Measurements from ENCODE around the gene PAK2.

The PAK2 gene

DNA sequence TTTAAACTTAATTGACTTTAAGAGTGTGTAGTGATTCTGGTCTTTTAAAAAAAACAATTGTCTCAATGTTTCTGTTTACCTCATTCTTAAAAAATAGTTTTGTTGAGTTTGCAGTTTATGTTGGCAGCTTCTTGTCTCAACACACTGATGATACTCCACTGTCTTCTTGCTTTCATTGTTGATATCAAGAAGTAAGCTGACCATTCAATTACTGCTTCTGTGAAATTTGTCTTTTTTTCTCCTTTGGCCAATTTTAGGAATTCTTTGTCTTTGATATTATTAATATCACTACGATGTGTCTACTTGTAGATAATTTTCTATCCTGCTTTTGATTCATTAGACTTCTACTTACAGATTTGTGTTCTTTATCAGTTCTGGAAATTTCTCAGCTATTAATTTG lies 31.4 kb downstream of the PAK2 start:
- Histone ChIP-seq H3K36me3 (ENCODE audit: control insufficient read depth, insufficient read depth, low read length, severe bottlenecking) (peaks cover 12% of the 10 kb centered on the region), H3K4me1 (ENCODE audit: control insufficient read depth, insufficient read depth, low read length) (peaks cover 9% of the 10 kb centered on the region), H3K4me3 (ENCODE audit: low read length) (no peak overlapping the region), H3K9ac (ENCODE audit: low read length) (no peak overlapping the region), H3K9me3 (ENCODE audit: control insufficient read depth, low read length) (no peaks in the 10 kb centered on the region), H3K27me3 (replicated peaks; ENCODE audit: control insufficient read depth, insufficient read depth, low read length) (no peaks in the 10 kb centered on the region)
- DNase-seq (ENCODE audit: low read depth), result no peak

DNA sequence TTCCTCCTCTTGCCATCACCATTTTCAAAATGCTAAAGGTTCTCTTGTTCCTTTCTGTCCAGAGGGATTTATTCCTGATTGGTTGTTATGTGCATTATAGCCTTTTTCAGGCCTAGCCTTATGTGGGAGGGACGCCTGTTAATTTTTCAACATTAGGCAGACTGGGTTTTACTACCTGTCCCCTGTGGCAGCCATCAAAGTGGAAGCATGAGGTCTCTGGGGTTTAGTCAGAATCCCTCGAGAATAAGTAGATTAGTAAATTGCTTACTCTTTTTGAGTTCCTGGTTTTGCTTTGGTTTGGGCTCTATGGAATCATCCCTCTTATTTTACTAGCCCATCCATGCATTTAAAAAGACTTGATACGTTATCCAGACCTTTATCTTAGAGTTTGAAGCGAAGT lies 32.4 kb downstream of the PAK2 start:
- no peaks in the 10 kb centered on the region for H3K9me3 ChIP-seq (ENCODE audit: control insufficient read depth, low read length)
- no peak for DNase-seq (ENCODE audit: low read depth)
- peaks cover 6% of the 10 kb centered on the region for H3K36me3 ChIP-seq (ENCODE audit: control insufficient read depth, insufficient read depth, low read length, severe bottlenecking)
- no peak overlapping the region for H3K4me3 ChIP-seq (ENCODE audit: low read length)
- no peaks in the 10 kb centered on the region for H3K27me3 ChIP-seq (replicated peaks; ENCODE audit: control insufficient read depth, insufficient read depth, low read length)
- H3K4me1 ChIP-seq (ENCODE audit: control insufficient read depth, insufficient read depth, low read length), result peaks cover 9% of the 10 kb centered on the region
- H3K9ac ChIP-seq (ENCODE audit: low read length), result no peak overlapping the region

DNA sequence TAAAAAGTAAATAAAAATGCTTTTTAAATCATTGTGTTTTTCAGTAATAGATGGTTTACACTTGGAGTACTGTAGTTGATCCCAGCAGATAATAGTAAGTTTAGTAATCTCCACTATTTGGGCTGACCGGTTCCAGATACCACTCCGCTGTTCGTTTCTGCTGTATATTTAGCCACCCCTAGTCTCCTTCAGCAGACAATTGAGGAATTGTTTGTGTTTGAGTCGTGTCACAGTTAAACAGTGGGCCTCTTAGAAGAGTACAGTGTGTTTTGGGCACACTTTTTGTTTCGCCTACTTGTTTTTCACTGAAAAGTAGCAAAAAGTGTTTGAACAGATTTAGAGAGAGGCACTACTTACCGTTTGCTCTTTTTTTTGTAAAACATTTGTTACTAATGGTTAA lies 33.2 kb downstream of the PAK2 start:
- Histone ChIP-seq H3K36me3 (ENCODE audit: control insufficient read depth, insufficient read depth, low read length, severe bottlenecking) (peaks cover 9% of the 10 kb centered on the region), H3K4me1 (ENCODE audit: control insufficient read depth, insufficient read depth, low read length) (peaks cover 9% of the 10 kb centered on the region), H3K4me3 (ENCODE audit: low read length) (no peak overlapping the region), H3K27me3 (replicated peaks; ENCODE audit: control insufficient read depth, insufficient read depth, low read length) (no peaks in the 10 kb centered on the region), H3K9me3 (ENCODE audit: control insufficient read depth, low read length) (no peaks in the 10 kb centered on the region), H3K9ac (ENCODE audit: low read length) (no peak overlapping the region)
- DNase-seq (ENCODE audit: low read depth), result no peak

DNA sequence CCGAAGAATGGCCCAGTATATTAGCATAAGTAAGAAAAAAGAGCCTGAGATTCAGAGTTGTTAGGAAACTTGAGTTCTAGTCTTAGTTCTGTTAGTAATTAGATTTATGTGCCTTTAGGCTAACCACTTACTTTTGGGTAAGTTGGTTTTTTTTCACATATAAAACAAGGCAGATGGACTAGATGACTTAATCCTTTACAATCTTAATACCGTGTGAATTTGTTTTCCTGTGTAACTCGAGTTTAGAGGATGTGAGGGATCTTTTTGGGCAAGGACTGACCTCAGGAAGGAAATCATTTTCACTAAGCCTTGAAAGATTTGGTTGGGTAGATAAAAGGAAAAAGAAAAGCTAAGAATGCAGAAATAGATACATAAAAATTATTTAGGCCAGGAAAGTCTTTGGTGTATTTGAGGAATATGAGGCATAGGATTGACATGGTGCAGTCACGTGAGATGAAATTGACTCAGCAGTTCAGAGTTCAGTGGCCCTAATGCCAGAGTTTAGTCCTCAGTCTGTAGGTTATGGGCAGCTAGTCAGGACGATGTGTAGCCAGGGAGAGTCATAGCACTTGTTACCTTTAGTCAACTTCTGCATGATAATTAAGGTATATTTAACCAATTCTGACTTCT lies 34.6 kb downstream of the PAK2 start:
- H3K27me3 ChIP-seq (replicated peaks; ENCODE audit: control insufficient read depth, insufficient read depth, low read length), result no peaks in the 10 kb centered on the region
- H3K9ac ChIP-seq (ENCODE audit: low read length), result no peak overlapping the region
- H3K9me3 ChIP-seq (ENCODE audit: control insufficient read depth, low read length), result no peaks in the 10 kb centered on the region
- H3K4me3 ChIP-seq (ENCODE audit: low read length), result no peak overlapping the region
- peak; percentile 15 for DNase-seq (ENCODE audit: low read depth)
- peaks cover 3% of the 10 kb centered on the region for H3K36me3 ChIP-seq (ENCODE audit: control insufficient read depth, insufficient read depth, low read length, severe bottlenecking)
- peaks cover 19% of the 10 kb centered on the region for H3K4me1 ChIP-seq (ENCODE audit: control insufficient read depth, insufficient read depth, low read length)

DNA sequence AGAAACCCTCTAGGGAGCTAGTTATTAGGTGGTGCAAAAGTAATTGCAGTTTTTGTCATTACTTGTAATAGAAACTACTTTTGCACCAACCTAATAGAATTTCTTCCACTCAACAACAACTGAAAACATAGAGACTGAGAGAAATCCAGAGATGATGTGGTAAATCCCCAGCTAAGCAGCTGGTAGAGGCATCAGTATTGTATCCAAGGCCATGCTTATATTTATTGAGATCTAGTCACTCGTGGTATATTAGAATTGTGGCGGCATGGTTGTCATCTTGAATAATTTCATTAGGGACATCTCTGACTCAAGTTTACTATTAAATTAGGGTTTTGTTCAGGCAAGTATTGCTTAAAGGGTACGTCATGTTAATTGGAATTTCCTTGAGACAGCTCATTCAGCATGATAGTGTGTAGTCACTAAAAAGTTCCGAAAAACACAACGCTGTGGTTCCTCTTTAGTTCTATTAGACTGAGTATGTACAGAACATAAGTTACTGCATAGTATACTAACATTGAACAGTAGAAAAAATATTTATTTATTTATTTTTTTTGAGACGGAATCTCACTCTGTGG lies 35.3 kb downstream of the PAK2 start:
- Histone ChIP-seq H3K36me3 (ENCODE audit: control insufficient read depth, insufficient read depth, low read length, severe bottlenecking) (peaks cover 8% of the 10 kb centered on the region), H3K4me1 (ENCODE audit: control insufficient read depth, insufficient read depth, low read length) (peaks cover 22% of the 10 kb centered on the region), H3K9me3 (ENCODE audit: control insufficient read depth, low read length) (no peaks in the 10 kb centered on the region), H3K4me3 (ENCODE audit: low read length) (no peak overlapping the region), H3K9ac (ENCODE audit: low read length) (no peak overlapping the region), H3K27me3 (replicated peaks; ENCODE audit: control insufficient read depth, insufficient read depth, low read length) (no peaks in the 10 kb centered on the region)
- peak; percentile 28 for DNase-seq (ENCODE audit: low read depth)

DNA sequence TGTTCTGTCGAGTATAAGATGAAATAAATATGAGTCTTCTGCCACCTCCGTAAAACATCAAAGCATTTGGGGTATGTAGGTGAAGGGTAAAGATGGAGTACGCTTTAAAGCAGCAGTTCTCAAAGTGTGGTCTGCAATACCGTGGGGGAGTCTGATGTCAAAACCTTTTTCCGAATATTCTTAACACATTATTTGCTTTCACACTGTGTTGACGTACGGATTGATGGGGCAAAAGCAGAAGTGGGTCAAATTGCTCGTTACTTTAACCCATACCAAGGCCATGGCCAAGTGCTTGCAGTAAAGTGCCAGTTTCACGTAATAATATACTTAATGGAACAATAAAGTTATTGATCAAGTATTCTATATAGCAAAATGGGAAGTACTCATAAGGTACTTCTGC lies 36.3 kb downstream of the PAK2 start:
- Histone ChIP-seq H3K27me3 (replicated peaks; ENCODE audit: control insufficient read depth, insufficient read depth, low read length) (no peaks in the 10 kb centered on the region), H3K4me3 (ENCODE audit: low read length) (no peak overlapping the region), H3K9ac (ENCODE audit: low read length) (no peak overlapping the region), H3K4me1 (ENCODE audit: control insufficient read depth, insufficient read depth, low read length) (peaks cover 22% of the 10 kb centered on the region), H3K36me3 (ENCODE audit: control insufficient read depth, insufficient read depth, low read length, severe bottlenecking) (peaks cover 12% of the 10 kb centered on the region), H3K9me3 (ENCODE audit: control insufficient read depth, low read length) (no peaks in the 10 kb centered on the region)
- DNase-seq (ENCODE audit: low read depth), result no peak

DNA sequence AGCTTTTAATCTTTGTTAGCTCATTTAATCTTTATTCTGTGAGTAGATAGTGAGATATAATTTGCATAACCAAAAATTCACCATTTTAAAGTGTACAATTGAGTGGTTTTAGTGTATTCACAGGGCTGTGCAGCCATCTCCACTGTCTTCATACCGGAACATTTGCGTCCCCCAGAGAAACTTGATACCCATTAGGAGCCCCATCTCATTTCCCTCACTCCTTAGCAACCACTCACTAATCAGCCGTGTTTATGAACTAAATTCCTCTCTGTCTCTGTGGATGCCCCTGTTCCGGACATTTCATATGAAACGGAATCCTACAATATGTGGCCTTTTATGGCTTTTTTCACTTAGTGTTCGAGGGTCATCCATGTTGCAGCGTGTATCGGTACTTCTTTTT lies 38.2 kb downstream of the PAK2 start:
- DNase-seq (ENCODE audit: low read depth), result no peak
- peaks cover 22% of the 10 kb centered on the region for H3K4me1 ChIP-seq (ENCODE audit: control insufficient read depth, insufficient read depth, low read length)
- H3K4me3 ChIP-seq (ENCODE audit: low read length), result no peak overlapping the region
- no peaks in the 10 kb centered on the region for H3K27me3 ChIP-seq (replicated peaks; ENCODE audit: control insufficient read depth, insufficient read depth, low read length)
- peaks cover 18% of the 10 kb centered on the region for H3K36me3 ChIP-seq (ENCODE audit: control insufficient read depth, insufficient read depth, low read length, severe bottlenecking)
- no peak overlapping the region for H3K9ac ChIP-seq (ENCODE audit: low read length)
- H3K9me3 ChIP-seq (ENCODE audit: control insufficient read depth, low read length), result no peaks in the 10 kb centered on the region

DNA sequence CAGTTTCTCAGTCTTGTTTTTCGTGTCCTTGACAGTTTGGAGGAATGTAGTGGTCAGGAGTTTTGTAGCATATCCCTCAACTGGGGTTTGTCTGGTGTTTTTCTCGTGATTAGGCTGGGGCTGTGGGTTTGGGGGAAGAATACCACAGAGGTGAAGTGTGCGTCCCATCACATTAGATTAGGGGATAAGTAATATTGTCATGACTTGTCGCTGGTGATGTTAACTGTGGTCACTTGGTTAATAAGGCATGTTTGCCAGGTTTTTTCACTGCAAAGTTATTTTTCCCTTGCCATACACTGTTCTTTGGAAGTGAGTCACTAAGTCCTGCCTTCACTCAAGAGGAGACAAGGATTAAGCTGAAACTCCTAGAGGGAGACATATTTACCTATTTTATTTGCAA lies 39.1 kb downstream of the PAK2 start:
- peak; percentile 73 for DNase-seq (ENCODE audit: low read depth)
- no peak overlapping the region for H3K4me3 ChIP-seq (ENCODE audit: low read length)

DNA sequence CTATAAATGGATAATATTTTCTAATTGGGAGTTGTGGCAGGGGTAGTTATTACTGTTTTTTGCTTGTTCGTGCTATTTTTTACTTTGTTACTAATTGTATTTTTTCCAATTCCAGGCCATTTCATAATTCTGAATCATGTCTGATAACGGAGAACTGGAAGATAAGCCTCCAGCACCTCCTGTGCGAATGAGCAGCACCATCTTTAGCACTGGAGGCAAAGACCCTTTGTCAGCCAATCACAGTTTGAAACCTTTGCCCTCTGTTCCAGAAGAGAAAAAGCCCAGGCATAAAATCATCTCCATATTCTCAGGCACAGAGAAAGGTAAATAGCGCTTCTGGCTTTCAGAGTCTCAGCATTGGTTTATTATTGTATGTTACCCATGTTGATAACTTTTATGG lies 42.9 kb downstream of the PAK2 start:
- Histone ChIP-seq H3K4me1 (ENCODE audit: control insufficient read depth, insufficient read depth, low read length) (peaks cover 13% of the 10 kb centered on the region), H3K9ac (ENCODE audit: low read length) (no peak overlapping the region), H3K27me3 (replicated peaks; ENCODE audit: control insufficient read depth, insufficient read depth, low read length) (no peaks in the 10 kb centered on the region), H3K9me3 (ENCODE audit: control insufficient read depth, low read length) (no peaks in the 10 kb centered on the region), H3K36me3 (ENCODE audit: control insufficient read depth, insufficient read depth, low read length, severe bottlenecking) (peaks cover 45% of the 10 kb centered on the region), H3K4me3 (ENCODE audit: low read length) (no peak overlapping the region)
- no peak for DNase-seq (ENCODE audit: low read depth)

More for the DNA sequence above, 39.1 kb downstream of the PAK2 start:
- peaks cover 22% of the 10 kb centered on the region for H3K4me1 ChIP-seq (ENCODE audit: control insufficient read depth, insufficient read depth, low read length)
- H3K36me3 ChIP-seq (ENCODE audit: control insufficient read depth, insufficient read depth, low read length, severe bottlenecking), result peaks cover 27% of the 10 kb centered on the region
- no peak overlapping the region for H3K9ac ChIP-seq (ENCODE audit: low read length)
- H3K9me3 ChIP-seq (ENCODE audit: control insufficient read depth, low read length), result no peaks in the 10 kb centered on the region
- H3K27me3 ChIP-seq (replicated peaks; ENCODE audit: control insufficient read depth, insufficient read depth, low read length), result no peaks in the 10 kb centered on the region

DNA sequence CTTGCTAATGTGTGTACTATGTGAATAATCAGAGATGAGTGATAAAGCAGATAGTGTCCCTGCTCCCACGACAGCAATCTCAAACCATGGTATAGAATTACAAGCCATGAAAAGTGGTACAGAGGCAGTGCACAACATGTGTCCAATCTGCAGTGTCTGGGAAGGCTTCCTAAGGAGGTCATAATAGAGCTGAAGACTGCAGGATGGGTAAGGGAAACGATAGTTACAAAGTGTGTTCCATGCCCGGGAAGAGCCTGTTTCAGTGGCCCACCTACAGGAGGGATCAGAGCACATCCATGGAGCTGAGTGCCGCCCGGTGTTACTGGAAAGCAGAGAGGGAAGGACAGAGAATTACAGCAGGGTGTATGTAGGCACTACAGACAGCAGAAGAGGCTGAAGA lies 48.9 kb downstream of the PAK2 start:
- no peaks in the 10 kb centered on the region for H3K9me3 ChIP-seq (ENCODE audit: control insufficient read depth, low read length)
- no peaks in the 10 kb centered on the region for H3K27me3 ChIP-seq (replicated peaks; ENCODE audit: control insufficient read depth, insufficient read depth, low read length)
- no peak overlapping the region for H3K9ac ChIP-seq (ENCODE audit: low read length)
- peaks cover 33% of the 10 kb centered on the region for H3K36me3 ChIP-seq (ENCODE audit: control insufficient read depth, insufficient read depth, low read length, severe bottlenecking)
- DNase-seq (ENCODE audit: low read depth), result peak; percentile 4
- H3K4me3 ChIP-seq (ENCODE audit: low read length), result no peak overlapping the region
- H3K4me1 ChIP-seq (ENCODE audit: control insufficient read depth, insufficient read depth, low read length), result peaks cover 12% of the 10 kb centered on the region

DNA sequence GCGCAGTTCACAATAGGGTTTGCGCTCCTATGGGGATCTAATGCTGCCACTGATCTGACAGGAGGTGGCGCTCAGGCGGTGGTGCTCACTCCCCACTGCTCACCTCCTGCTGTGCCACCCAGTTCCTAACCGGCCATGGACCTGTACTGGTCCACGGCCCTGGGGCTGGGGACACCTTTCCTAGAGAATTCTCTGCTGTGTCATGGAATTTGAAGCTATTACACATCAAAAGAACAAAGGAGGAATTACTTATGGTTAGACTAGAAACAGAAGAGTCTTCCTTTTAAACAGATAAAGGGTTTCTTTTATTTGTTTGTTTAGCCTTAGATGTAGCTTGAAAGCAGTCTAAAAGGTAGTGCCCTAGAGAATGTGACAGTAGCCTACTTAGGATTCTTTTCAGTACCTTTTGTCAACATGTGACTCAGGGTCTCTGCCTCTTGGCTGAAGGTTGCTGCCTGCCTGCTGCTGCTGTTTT lies 50.3 kb downstream of the PAK2 start:
- Histone ChIP-seq H3K4me3 (ENCODE audit: low read length) (no peak overlapping the region), H3K9ac (ENCODE audit: low read length) (no peak overlapping the region), H3K27me3 (replicated peaks; ENCODE audit: control insufficient read depth, insufficient read depth, low read length) (no peaks in the 10 kb centered on the region), H3K4me1 (ENCODE audit: control insufficient read depth, insufficient read depth, low read length) (peaks cover 12% of the 10 kb centered on the region), H3K36me3 (ENCODE audit: control insufficient read depth, insufficient read depth, low read length, severe bottlenecking) (peaks cover 32% of the 10 kb centered on the region), H3K9me3 (ENCODE audit: control insufficient read depth, low read length) (no peaks in the 10 kb centered on the region)
- DNase-seq (ENCODE audit: low read depth), result no peak

DNA sequence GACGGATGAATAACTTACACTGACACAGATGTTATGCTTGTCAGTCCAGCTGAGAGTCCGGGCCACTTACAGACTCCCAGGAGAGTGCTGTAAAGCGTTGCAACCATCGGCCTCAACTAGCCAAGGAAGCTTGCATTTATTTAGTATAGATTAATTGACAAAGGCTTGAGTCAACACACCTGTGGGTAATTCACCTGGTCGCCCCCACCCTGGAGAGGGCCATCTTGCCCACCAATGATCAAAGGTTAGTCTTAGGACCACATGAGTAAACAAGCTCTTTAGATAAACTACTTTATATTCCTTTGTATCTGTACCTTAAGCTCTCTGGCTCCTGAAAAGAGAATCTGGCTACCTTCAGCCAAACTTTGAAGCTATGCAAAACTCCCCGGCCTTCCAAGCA lies 51.0 kb downstream of the PAK2 start:
- Histone ChIP-seq H3K36me3 (ENCODE audit: control insufficient read depth, insufficient read depth, low read length, severe bottlenecking) (peaks cover 25% of the 10 kb centered on the region), H3K27me3 (replicated peaks; ENCODE audit: control insufficient read depth, insufficient read depth, low read length) (no peaks in the 10 kb centered on the region), H3K4me3 (ENCODE audit: low read length) (no peak overlapping the region), H3K9ac (ENCODE audit: low read length) (no peak overlapping the region), H3K4me1 (ENCODE audit: control insufficient read depth, insufficient read depth, low read length) (peaks cover 12% of the 10 kb centered on the region), H3K9me3 (ENCODE audit: control insufficient read depth, low read length) (no peaks in the 10 kb centered on the region)
- DNase-seq (ENCODE audit: low read depth), result no peak
